Astrocyte (in vitro differentiated cells and primary cell): ENCODE results near the gene EPHB1. TPM values are rescaled to one million over a fixed set of nuclear protein-coding genes. Genes with fewer than 3 reads are reported as not detected.

ENCODE experiments used
- DNase-seq: peaks from one replicate; pipeline ENCODE4 v3.0.0-alpha.2; 2010; ENCODE audit warnings: low read depth
- FAIRE-seq: peaks from 2 replicates; lab custom pipeline; 2011; peaks lifted over from hg19 to GRCh38; lab: Jason Lieb, UNC
- H2AFZ ChIP-seq: 2 replicates; pipeline ENCODE4 v1.6.0; 2012; ENCODE audit warnings: low read depth, low read length, inconsistent platforms
- H3K27ac ChIP-seq: 2 replicates; pipeline ENCODE4 v1.5.1; 2011; ENCODE audit warnings: low read depth, low read length, inconsistent platforms
- H3K27me3 ChIP-seq: 2 replicates; pipeline ENCODE4 v1.6.0; 2011; ENCODE audit warnings: low read length, inconsistent platforms; ENCODE audit not compliant: insufficient read depth
- H3K36me3 ChIP-seq: 2 replicates; pipeline ENCODE4 v1.5.1; 2011; ENCODE audit warnings: low read length, inconsistent platforms; ENCODE audit not compliant: insufficient read depth
- H3K4me1 ChIP-seq: 2 replicates; pipeline ENCODE4 v1.5.1; 2011; ENCODE audit warnings: low read length, inconsistent platforms; ENCODE audit not compliant: insufficient read depth
- H3K4me2 ChIP-seq: 2 replicates; pipeline ENCODE4 v1.6.0; 2012; ENCODE audit warnings: low read length, inconsistent platforms
- H3K4me3 ChIP-seq: 2 replicates; pipeline ENCODE4 v1.5.1; 2011; ENCODE audit warnings: low read depth, mild to moderate bottlenecking, low read length, inconsistent platforms; ENCODE audit not compliant: insufficient read depth
- H3K79me2 ChIP-seq: 2 replicates; pipeline ENCODE4 v1.6.0; 2012; ENCODE audit warnings: mild to moderate bottlenecking, low read length, inconsistent platforms; ENCODE audit not compliant: insufficient read depth
- H3K9ac ChIP-seq: 2 replicates; pipeline ENCODE4 v1.6.0; 2012; ENCODE audit warnings: mild to moderate bottlenecking, low read length, inconsistent platforms
- H3K9me3 ChIP-seq: 2 replicates; pipeline ENCODE4 v1.5.1; 2012; ENCODE audit warnings: low read depth, mild to moderate bottlenecking, low read length, inconsistent platforms; ENCODE audit not compliant: insufficient read depth
- H4K20me1 ChIP-seq: 2 replicates; pipeline ENCODE4 v1.6.0; 2012; ENCODE audit warnings: low read length, inconsistent platforms; ENCODE audit not compliant: insufficient read depth
- H3K27ac Mint-ChIP-seq: one replicate; pipeline ENCODE4 v1.8.0; 2021; ENCODE audit warnings: mild to moderate bottlenecking, mixed read lengths; ENCODE audit not compliant: unreplicated experiment
- H3K27me3 Mint-ChIP-seq: one replicate; pipeline ENCODE4 v1.8.0; 2021; ENCODE audit warnings: low read depth, mixed read lengths; ENCODE audit not compliant: unreplicated experiment
- H3K36me3 Mint-ChIP-seq: one replicate; pipeline ENCODE4 v1.8.0; 2021; ENCODE audit warnings: low read depth, mixed read lengths; ENCODE audit not compliant: unreplicated experiment
- H3K4me1 Mint-ChIP-seq: one replicate; pipeline ENCODE4 v1.8.0; 2021; ENCODE audit warnings: low read depth, mixed read lengths; ENCODE audit not compliant: unreplicated experiment
- H3K4me3 Mint-ChIP-seq: one replicate; pipeline ENCODE4 v1.8.0; 2021; ENCODE audit warnings: mild to moderate bottlenecking, moderate library complexity, mixed read lengths; ENCODE audit not compliant: unreplicated experiment
- H3K9me3 Mint-ChIP-seq: one replicate; pipeline ENCODE4 v1.8.0; 2021; ENCODE audit warnings: mild to moderate bottlenecking, mixed read lengths; ENCODE audit not compliant: unreplicated experiment
- CTCF ChIP-seq: IDR thresholded peaks from 2 replicates; pipeline ENCODE4 v1.5.1; 2011; ENCODE audit warnings: low read depth, mild to moderate bottlenecking, inconsistent platforms, low read length, moderate library complexity; ENCODE audit not compliant: insufficient read depth
- EZH2 ChIP-seq: IDR thresholded peaks from 2 replicates; pipeline ENCODE4 v1.6.1; 2012; ENCODE audit warnings: mild to moderate bottlenecking, low read length, inconsistent platforms; ENCODE audit not compliant: insufficient read depth
- total RNA-seq: library from RNA; stranded (reverse); gene quantifications from 2 replicates; pipeline ENCODE4 v1.2.1, GENCODE V29; 2021

Gene EPHB1
- total RNA-seq, 1 donor from 2014 or later = 4.1 TPM

- no peak overlapping the region for H3K4me3 Mint-ChIP-seq
Measured at GRCh38 chr3:135051409-135051973, 256.4 kb downstream of the EPHB1 start.

GRCh38 chr3:135055449-135055848 is 260.4 kb downstream of the EPHB1 start:
- H3K4me3 ChIP-seq = no peak overlapping the region

More at GRCh38 chr3:135051409-135051973, 256.4 kb downstream of the EPHB1 start:
- Histone ChIP-seq H3K79me2 (no peaks in the 10 kb centered on the region), H4K20me1 (no peaks in the 10 kb centered on the region), H3K27me3 (no peaks in the 10 kb centered on the region), H3K27ac (no peak overlapping the region), H3K9ac (no peak overlapping the region), H3K36me3 (no peaks in the 10 kb centered on the region), H3K9me3 (no peaks in the 10 kb centered on the region), H3K4me3 (no peak overlapping the region), H2AFZ (no peak overlapping the region), H3K4me1 (no peaks in the 10 kb centered on the region), H3K4me2 (no peak overlapping the region)
- Mint-ChIP-seq H3K27ac (no peak overlapping the region), H3K9me3 (no peaks in the 10 kb centered on the region), H3K27me3 (peaks cover 4% of the 10 kb centered on the region), H3K4me1 (peaks cover 2% of the 10 kb centered on the region), H3K36me3 (no peaks in the 10 kb centered on the region)
- TF ChIP-seq EZH2 = no peak
- no peak for TF ChIP-seq CTCF
- no peak for FAIRE-seq
- no peak for DNase-seq

More at GRCh38 chr3:135055449-135055848, 260.4 kb downstream of the EPHB1 start:
- Mint-ChIP-seq H3K36me3 (no peaks in the 10 kb centered on the region), H3K27ac (no peak overlapping the region), H3K4me1 (peaks cover 2% of the 10 kb centered on the region), H3K9me3 (no peaks in the 10 kb centered on the region), H3K4me3 (no peak overlapping the region), H3K27me3 (peaks cover 11% of the 10 kb centered on the region)
- H3K4me1 ChIP-seq = no peaks in the 10 kb centered on the region
- FAIRE-seq (no peak), DNase-seq (no peak)
- no peak overlapping the region for H3K27ac ChIP-seq
- no peaks in the 10 kb centered on the region for H4K20me1 ChIP-seq
- H3K4me2 ChIP-seq = no peak overlapping the region
- no peaks in the 10 kb centered on the region for H3K27me3 ChIP-seq
- no peaks in the 10 kb centered on the region for H3K36me3 ChIP-seq
- H3K9me3 ChIP-seq = no peaks in the 10 kb centered on the region
- no peak for TF ChIP-seq EZH2
- no peak for TF ChIP-seq CTCF
- no peak overlapping the region for H2AFZ ChIP-seq
- no peak overlapping the region for H3K9ac ChIP-seq
- H3K79me2 ChIP-seq = no peaks in the 10 kb centered on the region
